ENCODE data around the gene PPP1R7.

PPP1R7 gene

DNA sequence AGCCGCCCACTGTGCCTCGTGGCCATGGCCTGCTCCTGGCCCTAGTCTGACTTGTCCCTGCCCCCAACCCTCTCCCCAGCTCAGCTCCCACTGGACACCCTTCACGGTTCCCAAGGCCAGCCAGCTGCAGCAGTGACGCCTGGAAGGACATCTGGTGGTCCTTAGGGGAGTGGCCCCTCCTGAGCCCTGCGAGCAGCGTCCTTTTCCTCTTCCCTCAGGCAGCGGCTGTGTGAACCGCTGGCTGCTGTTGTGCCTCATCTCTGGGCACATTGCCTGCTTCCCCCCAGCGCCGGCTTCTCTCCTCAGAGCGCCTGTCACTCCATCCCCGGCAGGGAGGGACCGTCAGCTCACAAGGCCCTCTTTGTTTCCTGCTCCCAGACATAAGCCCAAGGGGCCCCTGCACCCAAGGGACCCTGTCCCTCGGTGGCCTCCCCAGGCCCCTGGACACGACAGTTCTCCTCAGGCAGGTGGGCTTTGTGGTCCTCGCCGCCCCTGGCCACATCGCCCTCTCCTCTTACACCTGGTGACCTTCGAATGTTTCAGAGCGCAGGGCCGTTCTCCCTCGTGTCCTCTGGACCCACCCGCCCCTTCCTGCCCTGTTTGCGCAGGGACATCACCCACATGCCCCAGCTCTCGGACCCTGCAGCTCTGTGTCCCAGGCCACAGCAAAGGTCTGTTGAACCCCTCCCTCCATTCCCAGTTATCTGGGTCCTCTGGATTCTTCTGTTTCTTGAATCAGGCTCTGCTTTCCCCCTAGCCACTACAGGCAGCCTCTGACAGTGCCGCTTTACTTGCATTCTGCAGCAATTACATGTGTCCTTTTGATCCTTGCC, 74.0 kb downstream of the PPP1R7 start:
- TF ChIP-seq, protein P1, sequence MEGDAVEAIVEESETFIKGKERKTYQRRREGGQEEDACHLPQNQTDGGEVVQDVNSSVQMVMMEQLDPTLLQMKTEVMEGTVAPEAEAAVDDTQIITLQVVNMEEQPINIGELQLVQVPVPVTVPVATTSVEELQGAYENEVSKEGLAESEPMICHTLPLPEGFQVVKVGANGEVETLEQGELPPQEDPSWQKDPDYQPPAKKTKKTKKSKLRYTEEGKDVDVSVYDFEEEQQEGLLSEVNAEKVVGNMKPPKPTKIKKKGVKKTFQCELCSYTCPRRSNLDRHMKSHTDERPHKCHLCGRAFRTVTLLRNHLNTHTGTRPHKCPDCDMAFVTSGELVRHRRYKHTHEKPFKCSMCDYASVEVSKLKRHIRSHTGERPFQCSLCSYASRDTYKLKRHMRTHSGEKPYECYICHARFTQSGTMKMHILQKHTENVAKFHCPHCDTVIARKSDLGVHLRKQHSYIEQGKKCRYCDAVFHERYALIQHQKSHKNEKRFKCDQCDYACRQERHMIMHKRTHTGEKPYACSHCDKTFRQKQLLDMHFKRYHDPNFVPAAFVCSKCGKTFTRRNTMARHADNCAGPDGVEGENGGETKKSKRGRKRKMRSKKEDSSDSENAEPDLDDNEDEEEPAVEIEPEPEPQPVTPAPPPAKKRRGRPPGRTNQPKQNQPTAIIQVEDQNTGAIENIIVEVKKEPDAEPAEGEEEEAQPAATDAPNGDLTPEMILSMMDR (IDR thresholded peaks at IDR 0.05; ENCODE audit: borderline replicate concordance, insufficient read depth, low read depth, low read length) = no peak
- no peak overlapping the region for H3K4me3 ChIP-seq (ENCODE audit: low read depth, low read length)

DNA sequence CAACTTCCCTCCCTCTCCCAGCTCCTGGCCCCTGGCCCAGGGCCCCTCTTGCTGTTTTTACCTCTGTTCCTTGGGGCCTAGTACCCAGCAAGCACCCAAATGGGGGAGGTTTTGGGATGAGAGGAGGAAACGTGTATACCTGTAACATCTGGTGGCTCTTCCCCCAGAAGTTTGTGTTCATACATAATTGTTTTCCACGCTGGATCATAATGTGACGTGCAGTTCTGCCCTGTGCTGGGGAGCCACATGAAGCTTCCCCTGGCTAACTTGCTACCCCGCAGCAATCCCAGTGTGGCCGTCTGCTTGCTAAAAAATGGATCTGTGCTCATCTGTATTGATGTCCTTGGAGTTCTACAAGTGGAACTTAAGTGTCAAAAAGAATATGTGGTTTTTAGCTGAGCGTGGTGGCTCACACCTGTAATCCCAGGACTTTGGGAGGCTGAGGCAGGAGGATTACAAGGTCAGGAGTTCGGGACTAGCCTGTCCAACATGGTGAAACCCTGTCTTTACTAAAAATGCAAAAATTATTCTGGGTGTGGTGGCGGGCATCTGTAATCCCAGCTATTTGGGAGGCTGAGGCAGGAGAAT, 74.7 kb downstream of the PPP1R7 start:
- TF ChIP-seq, protein P1 (IDR thresholded peaks at IDR 0.05; ENCODE audit: borderline replicate concordance, insufficient read depth, low read depth, low read length) = no peak
- H3K4me3 ChIP-seq (ENCODE audit: low read depth, low read length) = no peak overlapping the region

DNA sequence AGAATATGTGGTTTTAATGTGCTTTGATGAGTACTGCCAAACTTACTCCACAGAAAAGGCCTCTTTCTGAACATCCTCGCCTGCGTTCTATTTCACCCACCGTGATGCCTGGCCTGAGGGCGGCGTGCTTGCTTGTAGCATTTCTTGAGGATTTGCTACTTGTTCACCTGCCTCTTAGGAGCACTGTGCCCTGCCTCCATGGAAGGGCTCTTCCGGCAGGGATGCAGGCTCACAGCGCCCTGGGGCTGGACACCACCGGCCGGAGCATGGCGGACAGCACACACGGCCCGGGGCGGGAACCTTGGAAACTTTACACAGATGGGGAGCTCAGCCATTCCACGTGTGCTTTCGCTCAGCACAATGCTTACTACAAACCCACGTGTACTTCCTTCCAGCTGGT, 75.3 kb downstream of the PPP1R7 start:
- TF ChIP-seq, protein P1 (IDR thresholded peaks at IDR 0.05; ENCODE audit: borderline replicate concordance, insufficient read depth, low read depth, low read length) = no peak
- H3K4me3 ChIP-seq (ENCODE audit: low read depth, low read length) = no peak overlapping the region

DNA sequence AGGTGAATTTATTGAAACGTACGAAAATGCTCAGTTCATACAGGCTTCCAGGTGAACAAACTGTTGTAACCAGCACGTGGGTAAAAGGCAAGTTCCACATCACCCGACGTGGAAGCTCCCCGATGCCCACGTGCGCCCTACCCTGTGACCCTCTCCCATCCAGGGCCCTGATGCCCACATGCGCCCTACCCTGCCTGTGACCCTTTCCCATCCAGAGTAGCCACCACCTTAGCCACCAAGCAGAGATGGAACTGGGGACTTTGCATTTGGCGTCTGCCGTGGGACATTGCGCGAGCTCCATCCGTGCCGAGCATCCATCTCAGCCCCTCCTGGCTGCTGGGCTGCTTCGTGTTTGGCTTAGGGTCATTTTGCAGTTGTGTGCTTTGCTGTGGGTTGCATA, 75.7 kb downstream of the PPP1R7 start:
- H3K4me3 ChIP-seq (ENCODE audit: low read depth, low read length) = no peak overlapping the region

DNA sequence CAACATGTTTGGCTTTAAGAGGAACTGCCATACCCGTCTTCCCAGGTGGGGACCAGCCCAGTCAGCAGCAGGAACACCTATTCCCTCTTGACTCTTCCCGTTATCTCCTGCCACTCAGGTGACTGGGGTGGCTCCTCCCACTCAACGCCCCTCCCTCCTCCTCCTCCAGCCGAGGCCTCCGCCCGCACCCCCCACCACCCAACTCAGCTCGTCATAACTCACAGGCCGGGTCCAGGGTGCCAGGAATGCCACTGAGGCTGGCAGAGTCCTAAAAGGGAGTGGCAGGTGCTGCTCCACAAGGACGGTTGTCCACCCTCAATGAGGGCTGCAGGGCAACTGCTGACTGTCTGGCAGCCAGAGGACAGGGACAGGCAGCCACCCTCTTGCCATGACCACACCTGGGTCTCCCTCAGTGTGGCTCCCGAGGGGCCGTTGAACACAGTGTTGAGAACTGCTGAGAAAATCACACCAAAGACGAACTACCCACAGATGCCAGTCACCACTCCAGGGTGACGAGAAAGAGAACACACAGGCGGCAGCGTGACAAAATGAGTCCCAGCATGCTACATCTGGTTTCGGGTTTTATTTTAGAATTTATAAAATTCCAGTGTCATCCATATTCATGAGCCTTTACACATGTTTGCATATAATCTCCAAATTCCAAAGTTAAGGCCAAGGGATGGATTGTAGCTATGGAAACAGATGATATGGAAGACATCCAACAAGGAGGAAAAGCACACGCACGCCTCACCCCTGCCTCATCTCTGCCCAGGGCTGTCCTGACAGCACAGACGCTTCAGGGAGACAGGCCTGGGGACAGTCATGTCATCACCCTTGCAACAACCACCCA, 76.7 kb downstream of the PPP1R7 start:
- no peak overlapping the region for H3K4me3 ChIP-seq (ENCODE audit: low read depth, low read length)

More for the DNA sequence above, 75.7 kb downstream of the PPP1R7 start:
- TF ChIP-seq, protein P1 (IDR thresholded peaks at IDR 0.05; ENCODE audit: borderline replicate concordance, insufficient read depth, low read depth, low read length) = no peak

DNA sequence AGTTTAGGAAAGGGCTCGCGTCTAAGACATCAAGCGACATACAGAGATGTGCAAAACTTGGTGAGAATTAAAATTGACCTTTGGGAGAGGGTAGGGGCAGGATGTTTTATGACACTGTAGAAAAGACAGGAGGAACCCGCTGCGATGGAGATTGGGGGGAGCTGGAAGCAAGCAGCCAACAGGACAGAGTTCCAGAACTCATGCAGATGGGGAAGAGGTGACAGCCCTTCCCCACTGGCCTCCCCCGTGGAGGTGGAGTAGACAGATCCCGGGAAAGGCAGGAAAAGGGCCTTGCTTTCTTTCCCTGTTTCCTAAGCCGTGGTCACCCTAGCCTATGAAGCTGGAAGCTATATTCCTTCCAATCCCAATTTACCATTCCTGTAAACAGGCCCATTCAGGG, 77.3 kb downstream of the PPP1R7 start:
- no peak overlapping the region for H3K4me3 ChIP-seq (ENCODE audit: low read depth, low read length)
- TF ChIP-seq, protein P1 (IDR thresholded peaks at IDR 0.05; ENCODE audit: borderline replicate concordance, insufficient read depth, low read depth, low read length) = no peak

More for the DNA sequence above, 76.7 kb downstream of the PPP1R7 start:
- TF ChIP-seq, protein P1 (IDR thresholded peaks at IDR 0.05; ENCODE audit: borderline replicate concordance, insufficient read depth, low read depth, low read length) = no peak
